Neural cell (in vitro differentiated cells): ENCODE results near the gene TRPM8. TPM values are rescaled to one million over a fixed set of nuclear protein-coding genes. Genes with fewer than 3 reads are reported as not detected.

ENCODE experiments used
- H2AFZ ChIP-seq: fragments of 200-600, 300-800 bp; sonication (generic), shearing (Covaris generic); 2 replicates; pipeline ENCODE4 v1.6.0; 2014; ENCODE audit warnings: low read depth, mild to moderate bottlenecking, antibody characterized with exemption, low read length, moderate library complexity
- H3F3A ChIP-seq: fragments of 200-600 bp; shearing (Covaris generic); 2 replicates; pipeline ENCODE4 v1.6.1; 2016; ENCODE audit warnings: mild to moderate bottlenecking, moderate library complexity, mixed read lengths, antibody characterized with exemption, low read length; ENCODE audit not compliant: insufficient read depth, poor library complexity, severe bottlenecking
- H3K27ac ChIP-seq: fragments of 200-600, 300-800 bp; sonication (generic), shearing (Covaris generic); 2 replicates; pipeline ENCODE4 v1.5.1; 2014; ENCODE audit warnings: mild to moderate bottlenecking, low read length, moderate library complexity
- H3K27me3 ChIP-seq: fragments of 300-800, 200-600 bp; sonication (generic), shearing (Covaris generic); 2 replicates; pipeline ENCODE4 v1.6.0; 2014; ENCODE audit warnings: mild to moderate bottlenecking, low read depth, low read length, moderate library complexity; ENCODE audit not compliant: insufficient read depth
- H3K36me3 ChIP-seq: fragments of 300-800, 200-600 bp; sonication (generic), shearing (Covaris generic); 2 replicates; pipeline ENCODE4 v1.5.1; 2014; ENCODE audit warnings: mild to moderate bottlenecking, antibody characterized with exemption, low read length, moderate library complexity; ENCODE audit not compliant: insufficient read depth
- H3K4me2 ChIP-seq: fragments of 300-800, 200-600 bp; sonication (generic), shearing (Covaris generic); 2 replicates; pipeline ENCODE4 v1.6.0; 2014; ENCODE audit warnings: mild to moderate bottlenecking, low read length
- H3K4me3 ChIP-seq: fragments of 300-800, 200-600 bp; sonication (generic), shearing (Covaris generic); 2 replicates; pipeline ENCODE4 v1.5.1; 2014; ENCODE audit warnings: mild to moderate bottlenecking, low read length, moderate library complexity
- H3K79me2 ChIP-seq: fragments of 200-600 bp; shearing (Covaris generic); replicated peaks from 2 replicates; pipeline ENCODE4 v1.6.0; 2014; ENCODE audit warnings: mild to moderate bottlenecking, low read length, moderate library complexity; ENCODE audit not compliant: insufficient read depth
- H3K9ac ChIP-seq: fragments of 300-800, 200-600 bp; sonication (generic), shearing (Covaris generic); 2 replicates; pipeline ENCODE4 v1.6.1; 2016; ENCODE audit warnings: mild to moderate bottlenecking, low read length, mixed read lengths
- H3K9me2 ChIP-seq: fragments of 200-600 bp; shearing (Covaris generic); 2 replicates; pipeline ENCODE4 v1.6.1; 2016; ENCODE audit warnings: mild to moderate bottlenecking, low read length, mixed read lengths; ENCODE audit not compliant: insufficient read depth
- H3K9me3 ChIP-seq: fragments of 200-600, 300-800 bp; sonication (generic), shearing (Covaris generic); 2 replicates; pipeline ENCODE4 v1.6.1; 2016; ENCODE audit warnings: mild to moderate bottlenecking, mixed run types, low read length, moderate library complexity, mixed read lengths
- H4K20me1 ChIP-seq: fragments of 200-600 bp; shearing (Covaris generic); 2 replicates; pipeline ENCODE4 v1.6.1; 2016; ENCODE audit warnings: mild to moderate bottlenecking, mixed run types; ENCODE audit not compliant: insufficient read depth
- EZH2 ChIP-seq: fragments of 200-600, 300-800 bp; shearing (Covaris generic), sonication (generic); IDR thresholded peaks from 2 replicates; pipeline ENCODE4 v1.6.1; 2014; ENCODE audit warnings: antibody characterized with exemption, low read length, borderline replicate concordance, mild to moderate bottlenecking; ENCODE audit not compliant: insufficient read depth, poor library complexity, severe bottlenecking
- POLR2AphosphoS5 ChIP-seq: IDR thresholded peaks from 2 replicates; pipeline ENCODE4 v1.6.1; 2012
- REST ChIP-seq: IDR thresholded peaks from 2 replicates; pipeline ENCODE4 v1.6.1; 2012; ENCODE audit warnings: borderline replicate concordance
- SMC3 ChIP-seq: fragments of 450-650 bp; conservative IDR thresholded peaks from 2 replicates; pipeline ENCODE4 v1.6.1; 2014; ENCODE audit warnings: antibody characterized with exemption, mild to moderate bottlenecking, moderate library complexity; ENCODE audit not compliant: poor library complexity
- TAF1 ChIP-seq: IDR thresholded peaks from 2 replicates; pipeline ENCODE4 v1.6.1; 2012; ENCODE audit warnings: low read depth
- polyA plus RNA-seq: library from polyadenylated mRNA; depleted of rRNA; stranded (reverse); fragments of >200 nt; gene quantifications from 2 replicates; pipeline ENCODE4 v1.2.3, GENCODE V29; 2014
- TF ChIP-seq, protein P1 (sequence below): fragments of 450-650 bp; IDR thresholded peaks from 2 replicates; pipeline ENCODE4 v1.5.1; 2014; ENCODE audit warnings: antibody characterized with exemption, mild to moderate bottlenecking, moderate library complexity; ENCODE audit not compliant: poor library complexity, severe bottlenecking

The TRPM8 gene
- polyA plus RNA-seq, 1 donor from 2014 or later = not detected

- TF ChIP-seq POLR2AphosphoS5 (no peak), SMC3 (no peak)
- Histone ChIP-seq H3K4me3 (no peak overlapping the region), H4K20me1 (no peaks in the 10 kb centered on the region), H3K27me3 (no peaks in the 10 kb centered on the region), H3K9me2 (no peaks in the 10 kb centered on the region), H3K27ac (no peak overlapping the region), H3K9ac (no peak overlapping the region), H3F3A (no peaks in the 10 kb centered on the region), H3K9me3 (peaks cover 8% of the 10 kb centered on the region), H3K4me2 (no peak overlapping the region), H3K79me2 (no peaks in the 10 kb centered on the region), H2AFZ (no peak overlapping the region), H3K36me3 (no peaks in the 10 kb centered on the region)
Measured at GRCh38 chr2:233944269-233944668, 27.1 kb downstream of the TRPM8 start.

DNA sequence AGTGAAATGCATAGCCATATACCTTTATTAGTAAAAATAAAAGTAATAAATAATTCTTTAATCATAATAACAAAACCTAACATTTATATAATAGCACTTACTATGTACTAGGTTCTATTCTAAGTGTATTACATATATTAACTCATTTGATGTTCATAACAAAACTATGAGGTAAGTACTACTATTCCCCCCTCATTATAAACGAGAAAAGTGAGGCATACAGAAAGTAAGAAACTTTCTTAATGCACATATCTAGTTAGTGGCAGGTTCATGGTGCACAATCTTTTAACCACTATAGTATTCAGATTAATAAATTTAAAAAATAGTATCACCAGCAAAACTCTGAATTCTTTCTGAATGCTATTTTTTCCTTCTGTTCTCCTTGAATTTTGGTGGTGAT is 27.5 kb downstream of the TRPM8 start:
- Histone ChIP-seq H3K36me3 (no peaks in the 10 kb centered on the region), H2AFZ (no peak overlapping the region), H3K4me2 (no peak overlapping the region), H3K9ac (no peak overlapping the region), H3K79me2 (no peaks in the 10 kb centered on the region), H3K4me3 (no peak overlapping the region), H3K9me2 (no peaks in the 10 kb centered on the region), H3F3A (no peaks in the 10 kb centered on the region), H3K27me3 (no peaks in the 10 kb centered on the region), H3K27ac (no peak overlapping the region), H4K20me1 (no peaks in the 10 kb centered on the region), H3K9me3 (peaks cover 8% of the 10 kb centered on the region)
- TF ChIP-seq SMC3 = no peak

DNA sequence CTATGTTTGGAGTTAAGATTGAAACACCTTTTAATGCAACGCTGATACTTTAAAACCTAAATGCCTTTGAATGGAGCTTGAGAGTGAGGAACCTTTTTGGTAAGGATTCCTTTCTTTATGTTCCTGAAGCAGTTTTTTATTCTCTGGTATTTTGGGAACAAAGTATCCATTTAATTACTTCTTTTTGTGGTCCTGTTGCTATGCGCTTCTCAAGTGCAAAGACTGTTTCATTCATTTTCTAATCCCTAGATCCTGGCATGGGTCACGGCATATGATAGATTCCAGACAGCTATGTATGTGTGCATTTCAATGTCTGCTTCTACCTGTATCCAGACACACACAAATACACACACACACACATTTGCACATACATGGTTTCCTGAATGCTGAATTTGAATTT is 28.0 kb downstream of the TRPM8 start:
- Histone ChIP-seq H3K27me3 (no peaks in the 10 kb centered on the region), H3K4me2 (no peak overlapping the region), H3K9me2 (no peaks in the 10 kb centered on the region), H2AFZ (no peak overlapping the region), H4K20me1 (no peaks in the 10 kb centered on the region), H3K9me3 (peaks cover 8% of the 10 kb centered on the region), H3K27ac (no peak overlapping the region), H3K4me3 (no peak overlapping the region), H3F3A (no peaks in the 10 kb centered on the region), H3K79me2 (no peaks in the 10 kb centered on the region), H3K9ac (no peak overlapping the region), H3K36me3 (no peaks in the 10 kb centered on the region)
- TF ChIP-seq, protein P1, sequence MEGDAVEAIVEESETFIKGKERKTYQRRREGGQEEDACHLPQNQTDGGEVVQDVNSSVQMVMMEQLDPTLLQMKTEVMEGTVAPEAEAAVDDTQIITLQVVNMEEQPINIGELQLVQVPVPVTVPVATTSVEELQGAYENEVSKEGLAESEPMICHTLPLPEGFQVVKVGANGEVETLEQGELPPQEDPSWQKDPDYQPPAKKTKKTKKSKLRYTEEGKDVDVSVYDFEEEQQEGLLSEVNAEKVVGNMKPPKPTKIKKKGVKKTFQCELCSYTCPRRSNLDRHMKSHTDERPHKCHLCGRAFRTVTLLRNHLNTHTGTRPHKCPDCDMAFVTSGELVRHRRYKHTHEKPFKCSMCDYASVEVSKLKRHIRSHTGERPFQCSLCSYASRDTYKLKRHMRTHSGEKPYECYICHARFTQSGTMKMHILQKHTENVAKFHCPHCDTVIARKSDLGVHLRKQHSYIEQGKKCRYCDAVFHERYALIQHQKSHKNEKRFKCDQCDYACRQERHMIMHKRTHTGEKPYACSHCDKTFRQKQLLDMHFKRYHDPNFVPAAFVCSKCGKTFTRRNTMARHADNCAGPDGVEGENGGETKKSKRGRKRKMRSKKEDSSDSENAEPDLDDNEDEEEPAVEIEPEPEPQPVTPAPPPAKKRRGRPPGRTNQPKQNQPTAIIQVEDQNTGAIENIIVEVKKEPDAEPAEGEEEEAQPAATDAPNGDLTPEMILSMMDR = no peak
- no peak for TF ChIP-seq TAF1
- no peak for TF ChIP-seq EZH2
- no peak for TF ChIP-seq REST
